Kidney (tissue), 14 donors: ENCODE data around the gene VCL. TPM values are rescaled to one million over a fixed set of nuclear protein-coding genes. Genes with fewer than 3 reads are reported as not detected.

Experiments used
- DNase-seq, 5 donors: peaks; one replicate each; pipeline ENCODE4 v3.0.0-alpha.2; 2013 to 2020
- FAIRE-seq: peaks from 2 replicates; lab custom pipeline; 2012; peaks lifted over from hg19 to GRCh38; lab: Jason Lieb, UNC
- H3K27ac ChIP-seq, 2 donors: one replicate each; pipeline ENCODE4 v1.7.0; 2013; ENCODE audit warnings: low read depth in 2 of 2, low read length in 2 of 2, inconsistent platforms in 1 of 2
- H3K27me3 ChIP-seq: one replicate; pipeline ENCODE4 v1.7.1; 2013; ENCODE audit warnings: low read length, inconsistent platforms; ENCODE audit not compliant: control insufficient read depth, insufficient read depth
- H3K36me3 ChIP-seq, 3 donors: one replicate each; pipeline versions ENCODE4 v1.7.0 to v1.7.1; 2013; ENCODE audit warnings: low read length in 3 of 3, control low read depth in 1 of 3, inconsistent platforms in 1 of 3; ENCODE audit not compliant: insufficient read depth in 3 of 3, control insufficient read depth in 2 of 3
- H3K4me1 ChIP-seq, 3 donors: one replicate each; pipeline versions ENCODE4 v1.7.0 to v1.7.1; 2013; ENCODE audit warnings: low read length in 3 of 3, inconsistent platforms in 1 of 3, low read depth in 1 of 3; ENCODE audit not compliant: control insufficient read depth in 2 of 3, insufficient read depth in 2 of 3
- H3K4me3 ChIP-seq, 3 donors: one replicate each; pipeline versions ENCODE4 v1.7.0 to v1.8.1; 2013; ENCODE audit warnings: low read length in 3 of 3, control low read depth in 1 of 3, inconsistent platforms in 1 of 3
- H3K9ac ChIP-seq, 3 donors: one replicate each; pipeline versions ENCODE4 v1.7.0 to v1.7.1; 2013; ENCODE audit warnings: low read length in 3 of 3, control low read depth in 1 of 3, inconsistent platforms in 1 of 3
- H3K9me3 ChIP-seq, 3 donors: one replicate each; pipeline versions ENCODE4 v1.7.0 to v1.7.1; 2013; ENCODE audit warnings: low read length in 3 of 3, control low read depth in 1 of 3, inconsistent platforms in 1 of 3; ENCODE audit not compliant: control insufficient read depth in 2 of 3, insufficient read depth in 1 of 3
- intact Hi-C: fragments of 100-400 bp; cut with DNase I; formaldehyde crosslinking; loops from one replicate; pipeline ENCODE4 v1.11.1; 2022
- polyA plus RNA-seq: library from polyadenylated mRNA; stranded (reverse); fragments of 350-450 nt; fragmentation: Illumina TruSeq; extraction: RNeasy Lipid Tissue Mini Kit (QIAGEN cat#74804); gene quantifications from one replicate; pipeline ENCODE4 v1.2.3, GENCODE V29; 2014; ENCODE audit warnings: low read depth, low replicate concordance; ENCODE audit not compliant: insufficient read depth
- total RNA-seq: library from RNA; stranded (reverse); fragmentation: NEBNext Ultra II Directional; extraction: Animal tissue kit (Norgen Biotek cat#: 25700); gene quantifications from one replicate; pipeline ENCODE4 v1.2.1, GENCODE V29; 2021
- TF ChIP-seq, protein P1 (sequence below): IDR thresholded peaks from 3 replicates; pipeline ENCODE4 v1.5.1; 2012; ENCODE audit warnings: mild to moderate bottlenecking, moderate library complexity, borderline replicate concordance; ENCODE audit not compliant: insufficient read depth; ENCODE audit errors: extremely low read depth
- donor health status: control.
- donor health status: control.
- donor health status: control.
- donor health status: control.
- donor health status: control.
- donor health status: DM: yes; HTN: yes; CAD: no.
- donor health status: Normal renal cell carcinoma (clear cell type).

The VCL gene
- total and polyA plus RNA-seq, 2 donors from 2014 or later = 23.8 to 167 TPM

DNA sequence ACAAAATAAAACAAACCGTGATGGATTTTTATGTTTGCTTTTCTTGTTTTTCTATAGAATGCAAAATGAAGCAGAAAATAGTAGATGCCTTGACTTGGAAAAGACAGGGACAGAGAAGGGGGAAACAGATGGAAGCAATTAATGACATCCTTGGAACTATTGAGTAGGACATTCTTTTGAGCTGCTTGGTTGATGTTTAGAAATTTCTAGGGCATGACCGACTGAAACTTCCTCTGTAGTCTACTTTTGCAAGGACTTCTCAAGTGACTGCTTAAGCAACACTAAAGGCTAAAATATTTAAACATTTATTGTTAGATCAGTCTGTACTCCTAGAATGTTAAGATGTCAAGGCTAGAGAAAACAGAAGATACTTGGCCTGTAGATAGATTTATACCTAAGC is 49.4 kb downstream of the VCL start:
- intact Hi-C loops = no loop called here
- no peak for DNase-seq
- FAIRE-seq = no peak
- no peak overlapping the region for H3K27ac ChIP-seq
- H3K27me3 ChIP-seq = no peaks in the 10 kb centered on the region
- H3K9me3 ChIP-seq = no peaks in the 10 kb centered on the region
- no peak overlapping the region for H3K9ac ChIP-seq
- H3K4me1 ChIP-seq = peaks cover 0 to 2% (median 0%) of the 10 kb centered on the region in 3 donors
- H3K4me3 ChIP-seq = no peak overlapping the region
- TF ChIP-seq, protein P1, sequence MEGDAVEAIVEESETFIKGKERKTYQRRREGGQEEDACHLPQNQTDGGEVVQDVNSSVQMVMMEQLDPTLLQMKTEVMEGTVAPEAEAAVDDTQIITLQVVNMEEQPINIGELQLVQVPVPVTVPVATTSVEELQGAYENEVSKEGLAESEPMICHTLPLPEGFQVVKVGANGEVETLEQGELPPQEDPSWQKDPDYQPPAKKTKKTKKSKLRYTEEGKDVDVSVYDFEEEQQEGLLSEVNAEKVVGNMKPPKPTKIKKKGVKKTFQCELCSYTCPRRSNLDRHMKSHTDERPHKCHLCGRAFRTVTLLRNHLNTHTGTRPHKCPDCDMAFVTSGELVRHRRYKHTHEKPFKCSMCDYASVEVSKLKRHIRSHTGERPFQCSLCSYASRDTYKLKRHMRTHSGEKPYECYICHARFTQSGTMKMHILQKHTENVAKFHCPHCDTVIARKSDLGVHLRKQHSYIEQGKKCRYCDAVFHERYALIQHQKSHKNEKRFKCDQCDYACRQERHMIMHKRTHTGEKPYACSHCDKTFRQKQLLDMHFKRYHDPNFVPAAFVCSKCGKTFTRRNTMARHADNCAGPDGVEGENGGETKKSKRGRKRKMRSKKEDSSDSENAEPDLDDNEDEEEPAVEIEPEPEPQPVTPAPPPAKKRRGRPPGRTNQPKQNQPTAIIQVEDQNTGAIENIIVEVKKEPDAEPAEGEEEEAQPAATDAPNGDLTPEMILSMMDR = no peak
- peaks cover 0 to 2% (median 0%) of the 10 kb centered on the region in 3 donors for H3K36me3 ChIP-seq

GRCh38 chr10:74047871-74048270 is 50.0 kb downstream of the VCL start:
- intact Hi-C loops = no loop called here
- FAIRE-seq = no peak
- Histone ChIP-seq H3K4me1 (peaks cover 0 to 2% (median 0%) of the 10 kb centered on the region in 3 donors), H3K9me3 (no peaks in the 10 kb centered on the region), H3K27ac (no peak overlapping the region), H3K27me3 (no peaks in the 10 kb centered on the region), H3K9ac (no peak overlapping the region), H3K4me3 (no peak overlapping the region), H3K36me3 (peaks cover 0 to 2% (median 0%) of the 10 kb centered on the region in 3 donors)
- DNase-seq = peak in 1 of 5 donors; percentile 22
- TF ChIP-seq, protein P1 = no peak

- TF ChIP-seq, protein P1 = no peak
- Histone ChIP-seq H3K4me1 (peaks cover 0 to 2% (median 0%) of the 10 kb centered on the region in 3 donors), H3K4me3 (no peak overlapping the region), H3K27ac (no peak overlapping the region), H3K9ac (no peak overlapping the region), H3K27me3 (no peaks in the 10 kb centered on the region), H3K36me3 (peaks cover 0 to 2% (median 0%) of the 10 kb centered on the region in 3 donors), H3K9me3 (no peaks in the 10 kb centered on the region)
- DNase-seq (no peak), FAIRE-seq (no peak)
- intact Hi-C loops = no loop called here
These were observed 50.5 kb downstream of the VCL start for GRCh38 chr10:74048433-74048832.

DNA sequence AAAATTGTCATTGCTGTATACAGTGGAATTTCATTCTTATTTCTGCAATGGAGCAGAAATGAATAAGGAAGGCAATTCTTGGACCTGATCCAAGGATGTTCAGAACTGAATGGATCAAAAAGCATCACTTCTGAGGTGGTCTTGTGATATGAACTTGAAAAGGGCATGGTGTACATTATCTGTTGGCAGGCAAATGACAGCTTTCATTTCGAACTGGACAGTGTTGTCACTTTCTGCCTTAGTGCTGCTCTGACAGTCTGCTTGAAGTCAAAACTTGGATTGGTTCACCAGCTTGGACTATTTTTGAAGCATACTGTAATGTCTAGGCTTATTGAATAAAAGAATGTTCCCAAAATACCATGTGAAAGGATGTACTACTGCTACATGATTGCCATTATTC is 52.0 kb downstream of the VCL start:
- no peaks in the 10 kb centered on the region for H3K27me3 ChIP-seq
- FAIRE-seq = no peak
- no peaks in the 10 kb centered on the region for H3K36me3 ChIP-seq
- no peak overlapping the region for H3K9ac ChIP-seq
- no peak for DNase-seq
- TF ChIP-seq, protein P1 = no peak
- no peaks in the 10 kb centered on the region for H3K9me3 ChIP-seq
- no peak overlapping the region for H3K4me3 ChIP-seq
- intact Hi-C loops = no loop called here
- no peak overlapping the region for H3K27ac ChIP-seq
- H3K4me1 ChIP-seq = peaks cover 0 to 2% (median 0%) of the 10 kb centered on the region in 3 donors
